Activated B cell treated with CpG ODN at 0.5 μM for 24 hours (primary cell): ENCODE data around the gene TBC1D2B. TPM values are rescaled to one million over a fixed set of nuclear protein-coding genes. Genes with fewer than 3 reads are reported as not detected.
A peak's percentile ranks its signal among the peaks of the same experiment; 100 is the strongest.
"Not testable (repeated sequence)": the region's sequence is repeated elsewhere in the genome, so short reads cannot be mapped to it uniquely, and the experiment has no call there.

Experiments
- ATAC-seq: fragments of 200-7000 bp; cut with Tn5 transposase; one replicate; pipeline ENCODE4 v1.10.0; 2021; ENCODE audit warnings: low read depth, mild to moderate bottlenecking, moderate library complexity
- CTCF ChIA-PET: fragments of 350-600 bp; sonication (Branson Sonifier 250); formaldehyde crosslinking; loops from one replicate; lab custom pipeline; 2021; ENCODE audit warnings: antibody characterized with exemption; lab: Charles Lee
- POLR2A ChIA-PET: fragments of 350-600 bp; sonication (Branson Sonifier 250); formaldehyde crosslinking; loops from one replicate; lab custom pipeline; 2021; ENCODE audit warnings: antibody characterized with exemption; lab: Charles Lee
- DNase-seq: peaks from one replicate; pipeline ENCODE4 v3.0.0; 2022
- H3K27ac Mint-ChIP-seq: one replicate; pipeline ENCODE4 v1.8.0; 2020; ENCODE audit warnings: mixed read lengths
- H3K27me3 Mint-ChIP-seq: one replicate; pipeline ENCODE4 v1.8.0; 2021; ENCODE audit warnings: mixed read lengths
- H3K36me3 Mint-ChIP-seq: one replicate; pipeline ENCODE4 v1.8.0; 2021; ENCODE audit warnings: low read depth, mixed read lengths
- H3K4me1 Mint-ChIP-seq: one replicate; pipeline ENCODE4 v1.8.0; 2021; ENCODE audit warnings: mixed read lengths
- H3K4me3 Mint-ChIP-seq: one replicate; pipeline ENCODE4 v1.8.0; 2020; ENCODE audit warnings: mild to moderate bottlenecking, mixed read lengths
- H3K9me3 Mint-ChIP-seq: one replicate; pipeline ENCODE4 v1.8.0; 2020; ENCODE audit warnings: mixed read lengths
- intact Hi-C: fragments of 100-400 bp; cut with micrococcal nuclease; formaldehyde crosslinking; loops from one replicate; pipeline ENCODE4 v1.15.1; 2024
- total RNA-seq: library from RNA; stranded (reverse); gene quantifications from 2 replicates; pipeline ENCODE4 v1.2.3, GENCODE V29; 2022
- TF ChIP-seq, protein P1 (sequence below): fragments of 200-600 bp; IDR thresholded peaks from one replicate; pipeline ENCODE4 v1.8.0; 2022; ENCODE audit warnings: antibody characterized with exemption, mild to moderate bottlenecking

Gene TBC1D2B
- total RNA-seq, 1 donor from 2014 or later: 13.7 TPM

GRCh38 chr15:77959432-77959879 is 118.1 kb downstream of the TBC1D2B start:
- peak; percentile 69 for DNase-seq
- Mint-ChIP-seq H3K27ac (no peak overlapping the region), H3K4me3 (peak overlapping the region; percentile 44), H3K27me3 (peaks cover 23% of the 10 kb centered on the region), H3K36me3 (no peaks in the 10 kb centered on the region), H3K9me3 (no peaks in the 10 kb centered on the region), H3K4me1 (peaks cover 7% of the 10 kb centered on the region)
- peak; percentile 99 for ATAC-seq
- intact Hi-C loops: loop anchor here (1.0 to 2.0 kb wide), 5 partner anchors 35 to 464 kb away; no protein-coding TSS in a partner anchor
- TF ChIP-seq, protein P1, sequence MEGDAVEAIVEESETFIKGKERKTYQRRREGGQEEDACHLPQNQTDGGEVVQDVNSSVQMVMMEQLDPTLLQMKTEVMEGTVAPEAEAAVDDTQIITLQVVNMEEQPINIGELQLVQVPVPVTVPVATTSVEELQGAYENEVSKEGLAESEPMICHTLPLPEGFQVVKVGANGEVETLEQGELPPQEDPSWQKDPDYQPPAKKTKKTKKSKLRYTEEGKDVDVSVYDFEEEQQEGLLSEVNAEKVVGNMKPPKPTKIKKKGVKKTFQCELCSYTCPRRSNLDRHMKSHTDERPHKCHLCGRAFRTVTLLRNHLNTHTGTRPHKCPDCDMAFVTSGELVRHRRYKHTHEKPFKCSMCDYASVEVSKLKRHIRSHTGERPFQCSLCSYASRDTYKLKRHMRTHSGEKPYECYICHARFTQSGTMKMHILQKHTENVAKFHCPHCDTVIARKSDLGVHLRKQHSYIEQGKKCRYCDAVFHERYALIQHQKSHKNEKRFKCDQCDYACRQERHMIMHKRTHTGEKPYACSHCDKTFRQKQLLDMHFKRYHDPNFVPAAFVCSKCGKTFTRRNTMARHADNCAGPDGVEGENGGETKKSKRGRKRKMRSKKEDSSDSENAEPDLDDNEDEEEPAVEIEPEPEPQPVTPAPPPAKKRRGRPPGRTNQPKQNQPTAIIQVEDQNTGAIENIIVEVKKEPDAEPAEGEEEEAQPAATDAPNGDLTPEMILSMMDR: peak; percentile 93
- POLR2A ChIA-PET: interaction anchor here (0.5 kb wide), 1 partner anchor 284 kb away, joined by 5 read pairs; no protein-coding TSS in a partner anchor
- CTCF ChIA-PET: interaction anchor here (0.7 to 4.7 kb wide), 10 partner anchors 9 to 463 kb away, joined by 3 to 57 read pairs (median 6); no protein-coding TSS in a partner anchor

- ATAC-seq, H3K27ac Mint-ChIP-seq, POLR2A ChIA-PET, H3K9me3 Mint-ChIP-seq, DNase-seq, H3K4me3 Mint-ChIP-seq, H3K36me3 Mint-ChIP-seq: not testable (repeated sequence)
- CTCF ChIA-PET: interaction anchor here (0.7 to 4.7 kb wide), 10 partner anchors 10 to 464 kb away, joined by 3 to 57 read pairs (median 4); no protein-coding TSS in a partner anchor
- intact Hi-C loops: loop anchor here (1.0 to 2.0 kb wide), 5 partner anchors 36 to 464 kb away; no protein-coding TSS in a partner anchor
- Mint-ChIP-seq H3K4me1 (peaks cover 13% of the 10 kb centered on the region), H3K27me3 (peaks cover 23% of the 10 kb centered on the region)
These were observed 118.6 kb downstream of the TBC1D2B start for GRCh38 chr15:77958716-77959431.

GRCh38 chr15:77958021-77958420 is 119.5 kb downstream of the TBC1D2B start:
- H3K36me3 Mint-ChIP-seq, H3K27ac Mint-ChIP-seq, H3K4me3 Mint-ChIP-seq, H3K9me3 Mint-ChIP-seq, DNase-seq, POLR2A ChIA-PET, ATAC-seq: not testable (repeated sequence)
- peaks cover 15% of the 10 kb centered on the region for H3K4me1 Mint-ChIP-seq
- intact Hi-C loops: loop anchor here (2.0 kb wide), 2 partner anchors 37 to 283 kb away; no protein-coding TSS in a partner anchor
- CTCF ChIA-PET: interaction anchor here (2.7 to 4.7 kb wide), 2 partner anchors 151 to 237 kb away, joined by 16 to 57 read pairs; no protein-coding TSS in a partner anchor
- peaks cover 22% of the 10 kb centered on the region for H3K27me3 Mint-ChIP-seq

DNA sequence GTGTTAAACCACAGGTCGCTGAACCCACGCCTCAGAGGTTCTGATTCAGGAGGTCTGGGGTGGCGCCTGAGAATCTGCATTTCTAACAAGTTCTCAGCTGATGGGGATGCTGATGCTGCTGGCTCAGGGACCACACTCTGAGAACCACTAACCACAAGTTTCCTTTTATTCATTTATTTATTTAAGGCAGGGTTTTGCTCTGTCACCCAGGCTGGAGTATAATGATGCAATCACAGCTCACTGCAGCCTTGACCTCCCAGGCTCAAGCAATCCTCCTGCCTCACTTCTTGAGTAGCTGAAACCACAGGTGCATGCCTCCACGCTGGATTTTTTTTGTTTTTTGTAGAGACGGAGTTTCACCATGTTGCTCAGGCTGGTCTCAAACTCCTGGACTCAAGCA is 123.6 kb downstream of the TBC1D2B start:
- CTCF ChIA-PET, H3K4me3 Mint-ChIP-seq, H3K36me3 Mint-ChIP-seq, H3K27me3 Mint-ChIP-seq, intact Hi-C loops, H3K9me3 Mint-ChIP-seq, DNase-seq, H3K4me1 Mint-ChIP-seq, POLR2A ChIA-PET: not testable (repeated sequence)
- ATAC-seq: peak; percentile 65
- H3K27ac Mint-ChIP-seq: peak overlapping the region; percentile 24

- ATAC-seq, CTCF ChIA-PET, DNase-seq: not testable (repeated sequence)
These were observed 124.5 kb downstream of the TBC1D2B start for GRCh38 chr15:77952928-77953446.

GRCh38 chr15:77951105-77951786 is 126.3 kb downstream of the TBC1D2B start:
- CTCF ChIA-PET, H3K9me3 Mint-ChIP-seq, H3K36me3 Mint-ChIP-seq, H3K27ac Mint-ChIP-seq, H3K4me1 Mint-ChIP-seq, intact Hi-C loops, H3K4me3 Mint-ChIP-seq, POLR2A ChIA-PET, DNase-seq, H3K27me3 Mint-ChIP-seq, ATAC-seq: not testable (repeated sequence)

More at GRCh38 chr15:77952928-77953446, 124.5 kb downstream of the TBC1D2B start:
- H3K27me3 Mint-ChIP-seq, H3K36me3 Mint-ChIP-seq, POLR2A ChIA-PET, H3K4me3 Mint-ChIP-seq, H3K9me3 Mint-ChIP-seq, H3K27ac Mint-ChIP-seq, intact Hi-C loops, H3K4me1 Mint-ChIP-seq: not testable (repeated sequence)

- ATAC-seq, H3K9me3 Mint-ChIP-seq, H3K27ac Mint-ChIP-seq, H3K36me3 Mint-ChIP-seq, H3K4me1 Mint-ChIP-seq, H3K4me3 Mint-ChIP-seq, POLR2A ChIA-PET, intact Hi-C loops, DNase-seq, H3K27me3 Mint-ChIP-seq, CTCF ChIA-PET: not testable (repeated sequence)
These were observed 127.0 kb downstream of the TBC1D2B start for GRCh38 chr15:77950470-77950869.
